Mucosa of descending colon (tissue), 3 donors: ENCODE results near the gene ZNF839. TPM values are rescaled to one million over a fixed set of nuclear protein-coding genes. Genes with fewer than 3 reads are reported as not detected.
A peak's percentile ranks its signal among the peaks of the same experiment; 100 is the strongest.

Source experiments
- ATAC-seq: fragments of 200-7000 bp; cut with Tn5 transposase; one replicate; pipeline ENCODE4 v1.9.1; 2020; ENCODE audit warnings: mild to moderate bottlenecking, moderate library complexity
- DNase-seq, 3 donors: peaks; one replicate each; pipeline ENCODE4 v3.0.0-alpha.2; 2020
- H3K36me3 ChIP-seq: fragments of 200-600 bp; one replicate; pipeline ENCODE4 v1.8.0; 2021; ENCODE audit warnings: low read depth, mild to moderate bottlenecking
- H3K4me1 ChIP-seq: fragments of 200-600 bp; one replicate; pipeline ENCODE4 v1.8.0; 2021; ENCODE audit warnings: low read depth, mild to moderate bottlenecking
- H3K4me3 ChIP-seq: fragments of 200-600 bp; one replicate; pipeline ENCODE4 v1.8.0; 2021; ENCODE audit warnings: mild to moderate bottlenecking
- H3K9me3 ChIP-seq: fragments of 200-600 bp; one replicate; pipeline ENCODE4 v1.8.0; 2021; ENCODE audit warnings: mild to moderate bottlenecking
- CTCF ChIP-seq: fragments of 200-600 bp; IDR thresholded peaks from one replicate; pipeline ENCODE4 v1.8.0; 2022; ENCODE audit warnings: antibody characterized with exemption, mild to moderate bottlenecking
- intact Hi-C, 2 donors: fragments of 100-400 bp; cut with DNase I in 1 of 2; cut with micrococcal nuclease in 1 of 2; formaldehyde crosslinking; loops; one replicate each; pipeline versions ENCODE4 v1.11.0 to v1.11.1; 2022; cut with DNase I, micrococcal nuclease
- total RNA-seq, 3 donors: library from RNA; stranded (reverse); fragmentation: NEBNext Ultra II Directional in 2 of 3; extraction: Animal tissue kit (Norgen Biotek cat#: 25700) in 2 of 3; gene quantifications; one replicate each; pipeline versions ENCODE4 v1.2.1 to v1.2.4, GENCODE V29; 2021 to 2023
- donor health status: DM: no; HTN: no; CAD: no; lungs with moderate emphysema.
- donor health status: DM: no; HTN: no; CAD: no.
- donor health status: DM: no; HTN: yes; CAD: no.

ZNF839 gene
- total RNA-seq, 3 donors from 2014 or later: 9.5 to 12.4 (median 9.7) TPM

- DNase-seq: no peak
- ATAC-seq: peak; percentile 85
- TF ChIP-seq CTCF: no peak
- Histone ChIP-seq H3K36me3 (no peaks in the 10 kb centered on the region), H3K4me3 (no peak overlapping the region), H3K9me3 (no peaks in the 10 kb centered on the region), H3K4me1 (peaks cover 11% of the 10 kb centered on the region)
- intact Hi-C loops: no loop called here
Measured at GRCh38 chr14:102390064-102390855, 70.7 kb downstream of the ZNF839 start.

Other genes with a start within 250 kb of the ZNF839 start
- gene HSP90AA1, start 232.7 kb upstream of the ZNF839 start, total RNA-seq: 100 to 1,000 TPM; 231 to 367 (median 252) TPM
- gene WDR20, start 179.8 kb upstream of the ZNF839 start, total RNA-seq: 10 to 100 TPM; 36.2 to 49.4 (median 40.9) TPM
- gene MOK, start 14.6 kb upstream of the ZNF839 start, total RNA-seq: 10 to 100 TPM in 1 of 3 donors, 1 to 10 TPM in 2; 6.2 to 11.2 (median 7.4) TPM
- 10 to 100 TPM; 23.3 to 31.0 (median 26.7) TPM for gene CINP, start 43.1 kb downstream of the ZNF839 start, total RNA-seq
- 10 to 100 TPM; 11.2 to 33.5 (median 21.2) TPM for gene TECPR2, start 43.2 kb downstream of the ZNF839 start, total RNA-seq
- gene ANKRD9, start 190.0 kb downstream of the ZNF839 start, total RNA-seq: 100 to 1,000 TPM in 1 of 3 donors, 10 to 100 TPM in 2; 75.6 to 100 (median 84.7) TPM